HL-60 (cell line): ENCODE data around the gene CTNNA2.

Experiments used
- DNase-seq, 2 experiments: peaks; one replicate each; pipeline ENCODE4 v3.0.0-alpha.2; 2010 to 2020; ENCODE audit warnings: low read depth in 1 of 2, low spot score in 1 of 2
- H3K27ac ChIP-seq: fragments of 250-450 bp; sonication (Bioruptor Pico); replicated peaks from 2 replicates; pipeline ENCODE4 v1.5.1; 2020; ENCODE audit warnings: mild to moderate bottlenecking, moderate library complexity
- H3K27me3 ChIP-seq: fragments of 250-450 bp; sonication (Bioruptor Pico); 2 replicates; pipeline ENCODE4 v1.5.1; 2021; ENCODE audit warnings: mild to moderate bottlenecking, moderate library complexity; ENCODE audit not compliant: insufficient read depth, poor library complexity, severe bottlenecking
- H3K4me3 ChIP-seq: replicated peaks from 2 replicates; pipeline ENCODE4 v1.5.1; 2011; ENCODE audit warnings: mild to moderate bottlenecking, control low read depth, low read length; ENCODE audit not compliant: insufficient read depth
- CTCF ChIP-seq: IDR thresholded peaks from one replicate; pipeline ENCODE4 v1.5.1; 2011; ENCODE audit warnings: low read length, control low read depth, inconsistent platforms; ENCODE audit not compliant: insufficient read depth
- GABPA ChIP-seq: IDR thresholded peaks from 2 replicates; pipeline ENCODE4 v1.6.1; 2012; ENCODE audit warnings: low read depth
- POLR2AphosphoS5 ChIP-seq: IDR thresholded peaks from 2 replicates; pipeline ENCODE4 v1.6.1; 2012; ENCODE audit warnings: low read depth
- REST ChIP-seq: IDR thresholded peaks from 2 replicates; pipeline ENCODE4 v1.6.1; 2012; ENCODE audit warnings: low read depth; ENCODE audit not compliant: insufficient replicate concordance
- SPI1 ChIP-seq: IDR thresholded peaks from 2 replicates; pipeline ENCODE4 v1.6.1; 2012; ENCODE audit warnings: low read depth, mild to moderate bottlenecking, borderline replicate concordance

The CTNNA2 gene

DNA sequence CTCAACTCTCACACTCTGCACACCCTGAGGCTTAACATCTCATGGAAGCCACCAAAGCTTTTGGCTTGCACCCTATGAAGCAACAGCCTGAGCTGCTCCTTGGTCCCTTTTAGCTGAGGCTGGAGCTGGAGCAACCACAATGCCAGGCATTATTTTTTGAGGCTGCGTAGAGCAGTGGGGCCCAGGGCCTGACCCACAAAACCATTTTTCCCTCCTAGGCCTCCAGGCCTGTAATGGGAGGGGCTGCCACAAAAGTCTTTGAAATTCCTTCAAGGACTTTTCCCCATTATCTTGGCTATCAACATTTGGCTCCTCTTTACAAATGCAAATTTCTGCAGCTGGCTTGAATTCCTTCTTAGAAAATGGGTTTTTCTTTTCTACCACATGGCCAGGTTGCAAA, 39.8 kb downstream of the CTNNA2 start:
- H3K4me3 ChIP-seq = no peak overlapping the region
- no peak for DNase-seq
- TF ChIP-seq CTCF = no peak
- TF ChIP-seq GABPA = no peak
- no peak for TF ChIP-seq POLR2AphosphoS5
- no peak for TF ChIP-seq REST
- TF ChIP-seq SPI1 = no peak
- no peak overlapping the region for H3K27ac ChIP-seq
- no peaks in the 10 kb centered on the region for H3K27me3 ChIP-seq

DNA sequence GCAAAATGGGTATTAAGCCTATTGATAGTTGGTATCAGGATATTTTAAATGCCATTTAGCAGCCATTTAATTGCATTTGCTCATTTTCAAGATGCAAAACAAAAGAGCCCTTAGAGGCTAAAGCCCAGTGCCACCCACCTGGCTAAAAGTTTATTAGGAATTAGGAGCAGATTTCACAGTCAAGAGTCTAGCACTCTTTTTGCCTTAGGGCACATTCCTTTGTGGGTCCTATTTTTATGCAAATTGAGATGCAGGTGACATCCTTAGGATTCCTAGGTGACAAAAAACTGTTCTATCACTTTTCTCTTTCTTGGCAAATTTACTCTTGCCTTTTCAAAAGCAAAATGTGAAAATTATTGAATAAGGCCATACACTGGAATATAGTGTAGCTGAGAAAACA, 42.0 kb downstream of the CTNNA2 start:
- DNase-seq = no peak
- H3K27me3 ChIP-seq = no peaks in the 10 kb centered on the region
- H3K4me3 ChIP-seq = no peak overlapping the region
- TF ChIP-seq CTCF (no peak), REST (no peak), SPI1 (no peak), GABPA (no peak), POLR2AphosphoS5 (no peak)
- H3K27ac ChIP-seq = no peak overlapping the region

DNA sequence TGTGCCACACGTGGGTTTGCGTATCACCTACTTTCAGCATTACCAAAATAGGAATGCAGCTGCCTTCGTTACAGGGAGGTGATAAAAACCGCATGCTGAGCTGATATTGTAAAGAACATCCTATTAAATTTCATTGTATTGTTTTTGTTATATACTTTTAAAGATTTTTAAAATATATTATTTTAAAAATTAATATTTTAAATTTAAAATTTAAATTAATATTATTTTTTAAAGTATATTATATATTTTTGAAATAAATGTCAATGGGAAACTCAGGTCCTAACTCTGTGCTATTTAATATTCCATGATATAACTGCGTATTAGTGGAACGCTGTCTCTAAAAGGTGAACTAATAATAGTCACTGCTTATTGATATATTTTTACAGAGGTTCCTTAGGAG, 51.2 kb downstream of the CTNNA2 start:
- DNase-seq = no peak
- TF ChIP-seq SPI1 = no peak
- no peak for TF ChIP-seq CTCF
- TF ChIP-seq GABPA = no peak
- no peak for TF ChIP-seq REST
- TF ChIP-seq POLR2AphosphoS5 = no peak
- no peaks in the 10 kb centered on the region for H3K27me3 ChIP-seq
- no peak overlapping the region for H3K27ac ChIP-seq
- no peak overlapping the region for H3K4me3 ChIP-seq
